GM12878 (cell line): ENCODE data around the gene TLR5. TPM values are rescaled to one million over a fixed set of nuclear protein-coding genes. Genes with fewer than 3 reads are reported as not detected.

ENCODE experiments used
- ATAC-seq: fragments of 200-7000 bp; cut with Tn5 transposase; 3 replicates; pipeline ENCODE4 v1.9.1; 2020; ENCODE audit warnings: mild to moderate bottlenecking, moderate library complexity
- BruUV-seq: library from RNA; stranded (reverse); fragments of 400-500 nt; replicated peaks from 2 replicates; lab custom pipeline; 2021; lab: Mats Ljungman, UMichigan
- CTCF ChIA-PET: fragments of 300-600 bp; sonication (Branson Sonifier 250); formaldehyde crosslinking; extraction: SDS; loops from one replicate; lab custom pipeline; 2021; ENCODE audit warnings: inconsistent platforms; lab: Yijun Ruan, JAX
- POLR2A ChIA-PET: fragments of 350-600 bp; formaldehyde crosslinking; extraction: SDS; loops from one replicate; lab custom pipeline; 2021; ENCODE audit warnings: inconsistent platforms; lab: Charles Lee
- RAD21 ChIA-PET: fragments of 300-600 bp; sonication (Branson Sonifier 250); formaldehyde crosslinking; loops from one replicate; lab custom pipeline; 2023; ENCODE audit warnings: antibody characterized with exemption; ENCODE audit not compliant: unreplicated experiment; lab: Charles Lee
- SMC1A ChIA-PET: fragments of 300-600 bp; sonication (Branson Sonifier 250); formaldehyde crosslinking; loops from one replicate; lab custom pipeline; 2023; ENCODE audit not compliant: unreplicated experiment, uncharacterized antibody; lab: Charles Lee
- DNase-seq: peaks from one replicate; pipeline ENCODE4 v3.0.0-alpha.2; 2011; ENCODE audit warnings: low read depth, low spot score
- FAIRE-seq: peaks from 3 replicates; lab custom pipeline; 2011; peaks lifted over from hg19 to GRCh38; lab: Jason Lieb, UNC
- H2AFZ ChIP-seq: 2 replicates; pipeline ENCODE4 v1.6.0; 2011; ENCODE audit warnings: low read depth, low read length, control low read depth; ENCODE audit not compliant: control insufficient read depth
- H3K27ac ChIP-seq: 2 replicates; pipeline ENCODE4 v1.5.1; 2011; ENCODE audit warnings: control low read depth; ENCODE audit not compliant: control insufficient read depth, insufficient read depth
- H3K27me3 ChIP-seq, 2 experiments: replicated peaks in 1 of 2; 2 replicates each; pipeline versions ENCODE4 v1.6.0 to v1.6.1; 2011; ENCODE audit warnings: low read length in 1 of 2; ENCODE audit not compliant: control insufficient read depth in 2 of 2, insufficient read depth in 2 of 2
- H3K36me3 ChIP-seq, 2 experiments: 2 replicates each; pipeline ENCODE4 v1.5.1; 2011; ENCODE audit warnings: low read length in 1 of 2; ENCODE audit not compliant: control insufficient read depth in 2 of 2, insufficient read depth in 2 of 2
- H3K4me1 ChIP-seq: 2 replicates; pipeline ENCODE4 v1.6.1; 2011; ENCODE audit warnings: mild to moderate bottlenecking, low read length, moderate library complexity, mixed read lengths; ENCODE audit not compliant: control insufficient read depth, insufficient read depth
- H3K4me2 ChIP-seq: 2 replicates; pipeline ENCODE4 v1.6.0; 2011; ENCODE audit warnings: control low read depth; ENCODE audit not compliant: control insufficient read depth, insufficient read depth
- H3K4me3 ChIP-seq: fragments of 200-600 bp; sonication (generic); 2 replicates; pipeline ENCODE4 v1.5.1; 2016
- H3K79me2 ChIP-seq: 2 replicates; pipeline ENCODE4 v1.6.0; 2011; ENCODE audit warnings: low read length; ENCODE audit not compliant: control insufficient read depth, insufficient read depth
- H3K9ac ChIP-seq: 2 replicates; pipeline ENCODE4 v1.8.0; 2011; ENCODE audit warnings: low read length, control low read depth, mixed read lengths; ENCODE audit not compliant: control insufficient read depth, insufficient read depth
- H3K9me3 ChIP-seq: replicated peaks from 3 replicates; pipeline ENCODE4 v1.5.1; 2011; ENCODE audit warnings: mild to moderate bottlenecking, low read length; ENCODE audit not compliant: control insufficient read depth, insufficient read depth
- H4K20me1 ChIP-seq: 2 replicates; pipeline ENCODE4 v1.6.0; 2011; ENCODE audit not compliant: control insufficient read depth, insufficient read depth
- CBX3 ChIP-seq: fragments of 200-600 bp; sonication (generic); IDR thresholded peaks from 2 replicates; pipeline ENCODE4 v1.6.1; 2016; ENCODE audit warnings: low read depth, borderline replicate concordance
- EZH2 ChIP-seq: IDR thresholded peaks from 2 replicates; pipeline ENCODE4 v1.6.1; 2012; ENCODE audit warnings: low read depth, mild to moderate bottlenecking, control low read depth, inconsistent platforms, low read length, borderline replicate concordance; ENCODE audit not compliant: control insufficient read depth
- IKZF2 ChIP-seq, 2 experiments: fragments of 450-650 bp; IDR thresholded peaks; 2 replicates each; pipeline ENCODE4 v1.6.1; 2017; ENCODE audit warnings: mild to moderate bottlenecking in 2 of 2, moderate library complexity in 2 of 2
- MEF2A ChIP-seq: IDR thresholded peaks from 2 replicates; pipeline ENCODE4 v1.6.1; 2011; ENCODE audit warnings: low read depth, mild to moderate bottlenecking, low read length, moderate library complexity; ENCODE audit not compliant: insufficient read depth
- SREBF2 ChIP-seq: IDR thresholded peaks from 2 replicates; pipeline ENCODE4 v1.6.1; 2012; ENCODE audit warnings: mild to moderate bottlenecking, low read length
- STAT3 ChIP-seq: IDR thresholded peaks from 2 replicates; pipeline ENCODE4 v1.6.1; 2011; ENCODE audit warnings: low read depth, low read length, improper control_type of control experiment
- SUZ12 ChIP-seq: fragments of 200-600 bp; sonication (generic); IDR thresholded peaks from one replicate; pipeline ENCODE4 v1.6.1; 2018; ENCODE audit warnings: antibody characterized with exemption, mild to moderate bottlenecking; ENCODE audit not compliant: unreplicated experiment
- WGBS: methylation state at CpG from one replicate; pipeline ENCODE4 v1.1.6; 2016; ENCODE audit warnings: low lambda C conversion rate; ENCODE audit not compliant: insufficient replicate concordance, insufficient coverage; ENCODE audit errors: missing lambda C conversion rate; 5-methylcytosine and 5-hydroxymethylcytosine counted together
- in situ Hi-C: fragments of 300-500 bp; cut with MboI; formaldehyde crosslinking; loops from 9 replicates; pipeline ENCODE4 v1.14.3; 2018; ENCODE audit warnings: mixed read lengths
- intact Hi-C: fragments of 100-400 bp; cut with micrococcal nuclease; formaldehyde crosslinking; loops from one replicate; pipeline ENCODE4 v1.14.2; 2022; ENCODE audit not compliant: unreplicated experiment
- polyA plus RNA-seq, 11 experiments: library from polyadenylated mRNA; depleted of rRNA in 4 of 11; unstranded in 6 of 11; stranded (reverse) in 5 of 11; fragments of >200 nt; fragmentation: Nextera tagmentation in 4 of 11; fragmentation: Illumina TruSeq in 1 of 11; extraction: Ambion mirVana in 4 of 11; extraction: Trizol in 1 of 11; gene quantifications; 1 replicate in 1 of 11; 2 replicates in 10 of 11; pipeline versions ENCODE4 v1.2.1 to v1.2.3, GENCODE V29; 2011 to 2016; ENCODE audit warnings: inconsistent platforms in 2 of 11, missing spikeins in 2 of 11, low read depth in 1 of 11
- total RNA-seq, 4 experiments: library from RNA; depleted of rRNA in 3 of 4; stranded (reverse); fragments of >200 nt in 3 of 4; fragmentation: Illumina TruSeq in 1 of 4; extraction: Trizol in 1 of 4; gene quantifications; 2 replicates each; pipeline versions ENCODE4 v1.2.1 to v1.2.3, GENCODE V29; 2013 to 2021
- TF ChIP-seq, protein P1 (sequence below): IDR thresholded peaks from 2 replicates; pipeline ENCODE4 v1.6.1; 2012; ENCODE audit warnings: improper control_type of control experiment, low read depth, low read length; ENCODE audit not compliant: insufficient replicate concordance
- TF ChIP-seq, protein P2 (sequence below): fragments of 450-650 bp; formaldehyde crosslinking; IDR thresholded peaks from 2 replicates; pipeline ENCODE4 v1.5.0; 2022; ENCODE audit warnings: mild to moderate bottlenecking, missing genetic modification characterization
- TF ChIP-seq, protein P3 (sequence below): fragments of 450-650 bp; IDR thresholded peaks from 2 replicates; pipeline ENCODE4 v1.6.1; 2016; ENCODE audit warnings: mild to moderate bottlenecking
- TF ChIP-seq, protein P4 (sequence below), 3 experiments: IDR thresholded peaks in 2 of 3; conservative IDR thresholded peaks in 1 of 3; 2 replicates each; pipeline ENCODE4 v1.5.1; 2011; ENCODE audit warnings: low read depth in 3 of 3, low read length in 3 of 3, mild to moderate bottlenecking in 3 of 3, control low read depth in 2 of 3, moderate library complexity in 2 of 3, inconsistent platforms in 1 of 3, mixed read lengths in 1 of 3; ENCODE audit not compliant: control insufficient read depth in 2 of 3, insufficient read depth in 1 of 3; ENCODE audit errors: extremely low read depth in 1 of 3

TLR5 gene
- total and polyA plus RNA-seq, 10 of the 15 experiments (the other 5 are each of a cell fraction or from before 2014, with no cell fraction given), result 0.34 to 5.3 (median 0.79) TPM

DNA sequence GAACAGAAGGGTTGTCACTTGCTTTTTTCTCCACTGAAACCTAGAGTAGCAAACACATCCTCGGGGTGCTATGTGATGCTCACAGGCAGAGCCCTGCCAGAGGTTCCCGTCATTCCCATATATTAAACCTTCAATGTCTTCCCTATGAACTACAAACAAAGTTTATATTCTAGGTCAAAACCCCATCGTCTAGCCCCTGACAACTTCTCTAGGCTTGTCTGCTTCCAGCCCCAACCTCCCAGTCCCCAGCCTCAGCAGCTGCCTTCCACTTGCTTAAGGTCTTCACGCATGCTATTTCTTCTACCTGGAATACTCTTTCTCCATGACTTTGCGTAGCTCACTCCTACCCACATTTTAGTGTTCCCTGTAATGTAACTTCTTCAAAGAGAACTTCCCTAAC is 1.9 kb upstream of the TLR5 start:
- no peak for FAIRE-seq
- no peak overlapping the region for H3K9ac ChIP-seq
- no peak overlapping the region for H3K4me3 ChIP-seq
- H3K4me2 ChIP-seq, result no peak overlapping the region
- H3K27me3 ChIP-seq, result no peaks in the 10 kb centered on the region
- no TSS peak for BruUV-seq
- ATAC-seq, result no peak
- RAD21 ChIA-PET, result interaction anchor here (1.0 to 3.6 kb wide), 8 partner anchors 11 to 99 kb away, joined by 3 to 44 read pairs (median 8); no protein-coding TSS in a partner anchor
- POLR2A ChIA-PET, result interaction anchor here (1.0 to 1.8 kb wide), 4 partner anchors 9 to 37 kb away, joined by 3 to 10 read pairs (median 4); no protein-coding TSS in a partner anchor
- CTCF ChIA-PET, result interaction anchor here (0.6 to 17.0 kb wide), 9 partner anchors 9 to 100 kb away, joined by 3 to 406 read pairs (median 3); no protein-coding TSS in a partner anchor
- H3K9me3 ChIP-seq, result no peaks in the 10 kb centered on the region; the same call in 2 of the 3 replicates
- H2AFZ ChIP-seq, result no peak overlapping the region
- intact Hi-C loops (no loop called here), in situ Hi-C loops (loop anchor here (5.0 to 25.0 kb wide), 2 partner anchors 102 to 1192 kb away; partner anchors contain the start of gene NVL)
- SMC1A ChIA-PET, result interaction anchor here (0.7 to 5.8 kb wide), 9 partner anchors 9 to 99 kb away, joined by 3 to 40 read pairs (median 9); no protein-coding TSS in a partner anchor
- no peak overlapping the region for H3K27ac ChIP-seq
- H3K4me1 ChIP-seq, result peaks cover 12% of the 10 kb centered on the region
- H3K79me2 ChIP-seq, result no peaks in the 10 kb centered on the region
- no peak for DNase-seq
- no peaks in the 10 kb centered on the region for H3K36me3 ChIP-seq
- 72% methylated on average over 5 of the region's 5 CpGs for WGBS
- H4K20me1 ChIP-seq, result no peaks in the 10 kb centered on the region
- no peak for TF ChIP-seq STAT3
- TF ChIP-seq, protein P1, sequence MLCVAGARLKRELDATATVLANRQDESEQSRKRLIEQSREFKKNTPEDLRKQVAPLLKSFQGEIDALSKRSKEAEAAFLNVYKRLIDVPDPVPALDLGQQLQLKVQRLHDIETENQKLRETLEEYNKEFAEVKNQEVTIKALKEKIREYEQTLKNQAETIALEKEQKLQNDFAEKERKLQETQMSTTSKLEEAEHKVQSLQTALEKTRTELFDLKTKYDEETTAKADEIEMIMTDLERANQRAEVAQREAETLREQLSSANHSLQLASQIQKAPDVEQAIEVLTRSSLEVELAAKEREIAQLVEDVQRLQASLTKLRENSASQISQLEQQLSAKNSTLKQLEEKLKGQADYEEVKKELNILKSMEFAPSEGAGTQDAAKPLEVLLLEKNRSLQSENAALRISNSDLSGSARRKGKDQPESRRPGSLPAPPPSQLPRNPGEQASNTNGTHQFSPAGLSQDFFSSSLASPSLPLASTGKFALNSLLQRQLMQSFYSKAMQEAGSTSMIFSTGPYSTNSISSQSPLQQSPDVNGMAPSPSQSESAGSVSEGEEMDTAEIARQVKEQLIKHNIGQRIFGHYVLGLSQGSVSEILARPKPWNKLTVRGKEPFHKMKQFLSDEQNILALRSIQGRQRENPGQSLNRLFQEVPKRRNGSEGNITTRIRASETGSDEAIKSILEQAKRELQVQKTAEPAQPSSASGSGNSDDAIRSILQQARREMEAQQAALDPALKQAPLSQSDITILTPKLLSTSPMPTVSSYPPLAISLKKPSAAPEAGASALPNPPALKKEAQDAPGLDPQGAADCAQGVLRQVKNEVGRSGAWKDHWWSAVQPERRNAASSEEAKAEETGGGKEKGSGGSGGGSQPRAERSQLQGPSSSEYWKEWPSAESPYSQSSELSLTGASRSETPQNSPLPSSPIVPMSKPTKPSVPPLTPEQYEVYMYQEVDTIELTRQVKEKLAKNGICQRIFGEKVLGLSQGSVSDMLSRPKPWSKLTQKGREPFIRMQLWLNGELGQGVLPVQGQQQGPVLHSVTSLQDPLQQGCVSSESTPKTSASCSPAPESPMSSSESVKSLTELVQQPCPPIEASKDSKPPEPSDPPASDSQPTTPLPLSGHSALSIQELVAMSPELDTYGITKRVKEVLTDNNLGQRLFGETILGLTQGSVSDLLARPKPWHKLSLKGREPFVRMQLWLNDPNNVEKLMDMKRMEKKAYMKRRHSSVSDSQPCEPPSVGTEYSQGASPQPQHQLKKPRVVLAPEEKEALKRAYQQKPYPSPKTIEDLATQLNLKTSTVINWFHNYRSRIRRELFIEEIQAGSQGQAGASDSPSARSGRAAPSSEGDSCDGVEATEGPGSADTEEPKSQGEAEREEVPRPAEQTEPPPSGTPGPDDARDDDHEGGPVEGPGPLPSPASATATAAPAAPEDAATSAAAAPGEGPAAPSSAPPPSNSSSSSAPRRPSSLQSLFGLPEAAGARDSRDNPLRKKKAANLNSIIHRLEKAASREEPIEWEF, result no peak
- no peak for TF ChIP-seq SREBF2
- TF ChIP-seq, protein P2, sequence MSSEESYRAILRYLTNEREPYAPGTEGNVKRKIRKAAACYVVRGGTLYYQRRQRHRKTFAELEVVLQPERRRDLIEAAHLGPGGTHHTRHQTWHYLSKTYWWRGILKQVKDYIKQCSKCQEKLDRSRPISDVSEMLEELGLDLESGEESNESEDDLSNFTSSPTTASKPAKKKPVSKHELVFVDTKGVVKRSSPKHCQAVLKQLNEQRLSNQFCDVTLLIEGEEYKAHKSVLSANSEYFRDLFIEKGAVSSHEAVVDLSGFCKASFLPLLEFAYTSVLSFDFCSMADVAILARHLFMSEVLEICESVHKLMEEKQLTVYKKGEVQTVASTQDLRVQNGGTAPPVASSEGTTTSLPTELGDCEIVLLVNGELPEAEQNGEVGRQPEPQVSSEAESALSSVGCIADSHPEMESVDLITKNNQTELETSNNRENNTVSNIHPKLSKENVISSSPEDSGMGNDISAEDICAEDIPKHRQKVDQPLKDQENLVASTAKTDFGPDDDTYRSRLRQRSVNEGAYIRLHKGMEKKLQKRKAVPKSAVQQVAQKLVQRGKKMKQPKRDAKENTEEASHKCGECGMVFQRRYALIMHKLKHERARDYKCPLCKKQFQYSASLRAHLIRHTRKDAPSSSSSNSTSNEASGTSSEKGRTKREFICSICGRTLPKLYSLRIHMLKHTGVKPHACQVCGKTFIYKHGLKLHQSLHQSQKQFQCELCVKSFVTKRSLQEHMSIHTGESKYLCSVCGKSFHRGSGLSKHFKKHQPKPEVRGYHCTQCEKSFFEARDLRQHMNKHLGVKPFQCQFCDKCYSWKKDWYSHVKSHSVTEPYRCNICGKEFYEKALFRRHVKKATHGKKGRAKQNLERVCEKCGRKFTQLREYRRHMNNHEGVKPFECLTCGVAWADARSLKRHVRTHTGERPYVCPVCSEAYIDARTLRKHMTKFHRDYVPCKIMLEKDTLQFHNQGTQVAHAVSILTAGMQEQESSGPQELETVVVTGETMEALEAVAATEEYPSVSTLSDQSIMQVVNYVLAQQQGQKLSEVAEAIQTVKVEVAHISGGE (CRISPR knock-in tag), result no peak
- TF ChIP-seq, protein P3, sequence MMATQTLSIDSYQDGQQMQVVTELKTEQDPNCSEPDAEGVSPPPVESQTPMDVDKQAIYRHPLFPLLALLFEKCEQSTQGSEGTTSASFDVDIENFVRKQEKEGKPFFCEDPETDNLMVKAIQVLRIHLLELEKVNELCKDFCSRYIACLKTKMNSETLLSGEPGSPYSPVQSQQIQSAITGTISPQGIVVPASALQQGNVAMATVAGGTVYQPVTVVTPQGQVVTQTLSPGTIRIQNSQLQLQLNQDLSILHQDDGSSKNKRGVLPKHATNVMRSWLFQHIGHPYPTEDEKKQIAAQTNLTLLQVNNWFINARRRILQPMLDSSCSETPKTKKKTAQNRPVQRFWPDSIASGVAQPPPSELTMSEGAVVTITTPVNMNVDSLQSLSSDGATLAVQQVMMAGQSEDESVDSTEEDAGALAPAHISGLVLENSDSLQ, result no peak
- no peak for TF ChIP-seq SUZ12
- no peak for TF ChIP-seq IKZF2 (IDR thresholded peaks at IDR 0.05)
- TF ChIP-seq MEF2A, result no peak
- no peak for TF ChIP-seq CBX3
- TF ChIP-seq, protein P4, sequence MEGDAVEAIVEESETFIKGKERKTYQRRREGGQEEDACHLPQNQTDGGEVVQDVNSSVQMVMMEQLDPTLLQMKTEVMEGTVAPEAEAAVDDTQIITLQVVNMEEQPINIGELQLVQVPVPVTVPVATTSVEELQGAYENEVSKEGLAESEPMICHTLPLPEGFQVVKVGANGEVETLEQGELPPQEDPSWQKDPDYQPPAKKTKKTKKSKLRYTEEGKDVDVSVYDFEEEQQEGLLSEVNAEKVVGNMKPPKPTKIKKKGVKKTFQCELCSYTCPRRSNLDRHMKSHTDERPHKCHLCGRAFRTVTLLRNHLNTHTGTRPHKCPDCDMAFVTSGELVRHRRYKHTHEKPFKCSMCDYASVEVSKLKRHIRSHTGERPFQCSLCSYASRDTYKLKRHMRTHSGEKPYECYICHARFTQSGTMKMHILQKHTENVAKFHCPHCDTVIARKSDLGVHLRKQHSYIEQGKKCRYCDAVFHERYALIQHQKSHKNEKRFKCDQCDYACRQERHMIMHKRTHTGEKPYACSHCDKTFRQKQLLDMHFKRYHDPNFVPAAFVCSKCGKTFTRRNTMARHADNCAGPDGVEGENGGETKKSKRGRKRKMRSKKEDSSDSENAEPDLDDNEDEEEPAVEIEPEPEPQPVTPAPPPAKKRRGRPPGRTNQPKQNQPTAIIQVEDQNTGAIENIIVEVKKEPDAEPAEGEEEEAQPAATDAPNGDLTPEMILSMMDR (IDR thresholded peaks at IDR 0.05 in 2 of 3, conservative IDR thresholded peaks at IDR 0.05 in 1 of 3; ENCODE audit: control insufficient read depth in 2 of 3, extremely low read depth in 1 of 3, insufficient read depth in 1 of 3, low read depth in 3 of 3, low read length in 3 of 3), result no peak
- no peak for TF ChIP-seq EZH2
